Natural killer cell (primary cell): ENCODE data around the gene CCDC136. TPM values are rescaled to one million over a fixed set of nuclear protein-coding genes. Genes with fewer than 3 reads are reported as not detected.

ENCODE experiments used
- ATAC-seq, 3 donors: fragments of 150-1000 bp in 2 of 3; fragments of 200-7000 bp in 1 of 3; cut with Tn5 transposase; 1 replicate in 1 of 3; 2 replicates in 2 of 3; pipeline ENCODE4 v1.10.0; 2021; ENCODE audit warnings: mild to moderate bottlenecking in 2 of 3, moderate library complexity in 2 of 3
- DNase-seq, 2 donors: peaks; one replicate each; pipeline versions ENCODE4 v3.0.0 to v3.0.0-alpha.2; 2013 to 2021; ENCODE audit warnings: mixed read lengths in 1 of 2
- H3K27ac ChIP-seq: one replicate; pipeline ENCODE4 v1.5.1; 2013; ENCODE audit warnings: mild to moderate bottlenecking, low read length
- H3K27me3 ChIP-seq: one replicate; pipeline ENCODE4 v1.6.1; 2013; ENCODE audit warnings: low read length; ENCODE audit not compliant: control insufficient read depth, insufficient read depth
- H3K36me3 ChIP-seq: one replicate; pipeline ENCODE4 v1.6.1; 2013; ENCODE audit warnings: low read length; ENCODE audit not compliant: control insufficient read depth, insufficient read depth
- H3K4me1 ChIP-seq: one replicate; pipeline ENCODE4 v1.6.1; 2013; ENCODE audit warnings: low read length; ENCODE audit not compliant: control insufficient read depth, insufficient read depth
- H3K4me3 ChIP-seq: one replicate; pipeline ENCODE4 v1.5.1; 2013; ENCODE audit warnings: low read length
- H3K9me3 ChIP-seq: one replicate; pipeline ENCODE4 v1.6.1; 2013; ENCODE audit warnings: low read length; ENCODE audit not compliant: control insufficient read depth, insufficient read depth
- H3K27ac Mint-ChIP-seq, 2 donors: one replicate each; pipeline ENCODE4 v1.8.0; 2022; ENCODE audit warnings: mild to moderate bottlenecking in 2 of 2, mixed read lengths in 2 of 2, moderate library complexity in 1 of 2
- H3K27me3 Mint-ChIP-seq, 2 donors: one replicate each; pipeline ENCODE4 v1.8.0; 2022; ENCODE audit warnings: low read depth in 2 of 2, mixed read lengths in 2 of 2
- H3K36me3 Mint-ChIP-seq: one replicate; pipeline ENCODE4 v1.8.0; 2022; ENCODE audit warnings: mixed read lengths
- H3K4me1 Mint-ChIP-seq, 2 donors: one replicate each; pipeline ENCODE4 v1.8.0; 2022; ENCODE audit warnings: mixed read lengths in 2 of 2
- H3K4me3 Mint-ChIP-seq: one replicate; pipeline ENCODE4 v1.8.0; 2022; ENCODE audit warnings: mild to moderate bottlenecking, moderate library complexity, mixed read lengths
- H3K9me3 Mint-ChIP-seq, 2 donors: one replicate each; pipeline ENCODE4 v1.8.0; 2022; ENCODE audit warnings: mixed read lengths in 2 of 2
- WGBS: methylation state at CpG from one replicate; pipeline ENCODE4 v1.1.7; 2013; ENCODE audit warnings: missing lambda C conversion rate; ENCODE audit not compliant: insufficient coverage; 5-methylcytosine and 5-hydroxymethylcytosine counted together
- intact Hi-C: fragments of 100-400 bp; cut with micrococcal nuclease; formaldehyde crosslinking; loops from one replicate; pipeline ENCODE4 v1.14.2; 2022
- total RNA-seq, 4 donors: library from RNA; stranded (reverse); fragments of 120-200 nt in 1 of 4; gene quantifications; one replicate each; pipeline versions ENCODE4 v1.2.3 to v1.2.4, GENCODE V29; 2013 to 2022
- TF ChIP-seq, protein P1 (sequence below): fragments of 200-600 bp; IDR thresholded peaks from one replicate; pipeline ENCODE4 v1.8.0; 2022; ENCODE audit warnings: antibody characterized with exemption

The CCDC136 gene
- total RNA-seq, 3 donors from 2014 or later (not counting 1 experiment from before 2014, with no cell fraction given): 10.9 to 17.5 (median 13.2) TPM

DNA sequence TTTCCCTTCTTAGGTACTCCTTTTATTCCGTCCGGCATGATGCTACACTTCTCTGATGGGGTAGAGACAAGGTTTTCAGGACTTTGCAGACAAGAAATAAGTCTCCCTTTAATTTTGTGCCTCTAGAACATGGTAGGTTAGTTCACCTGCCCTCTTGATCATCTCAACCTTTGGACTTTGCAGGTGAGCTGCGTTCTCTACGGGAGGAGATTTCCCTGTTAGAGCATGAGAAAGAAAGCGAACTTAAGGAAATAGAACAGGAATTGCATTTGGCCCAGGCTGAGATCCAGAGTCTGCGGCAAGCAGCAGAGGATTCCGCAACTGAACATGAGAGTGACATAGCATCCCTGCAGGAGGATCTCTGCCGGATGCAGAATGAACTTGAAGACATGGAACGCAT lies 9.2 kb downstream of the CCDC136 start:
- DNase-seq (no peak), ATAC-seq (no peak)
- no peaks in the 10 kb centered on the region for H3K27me3 ChIP-seq
- H3K4me1 ChIP-seq: no peaks in the 10 kb centered on the region
- TF ChIP-seq, protein P1, sequence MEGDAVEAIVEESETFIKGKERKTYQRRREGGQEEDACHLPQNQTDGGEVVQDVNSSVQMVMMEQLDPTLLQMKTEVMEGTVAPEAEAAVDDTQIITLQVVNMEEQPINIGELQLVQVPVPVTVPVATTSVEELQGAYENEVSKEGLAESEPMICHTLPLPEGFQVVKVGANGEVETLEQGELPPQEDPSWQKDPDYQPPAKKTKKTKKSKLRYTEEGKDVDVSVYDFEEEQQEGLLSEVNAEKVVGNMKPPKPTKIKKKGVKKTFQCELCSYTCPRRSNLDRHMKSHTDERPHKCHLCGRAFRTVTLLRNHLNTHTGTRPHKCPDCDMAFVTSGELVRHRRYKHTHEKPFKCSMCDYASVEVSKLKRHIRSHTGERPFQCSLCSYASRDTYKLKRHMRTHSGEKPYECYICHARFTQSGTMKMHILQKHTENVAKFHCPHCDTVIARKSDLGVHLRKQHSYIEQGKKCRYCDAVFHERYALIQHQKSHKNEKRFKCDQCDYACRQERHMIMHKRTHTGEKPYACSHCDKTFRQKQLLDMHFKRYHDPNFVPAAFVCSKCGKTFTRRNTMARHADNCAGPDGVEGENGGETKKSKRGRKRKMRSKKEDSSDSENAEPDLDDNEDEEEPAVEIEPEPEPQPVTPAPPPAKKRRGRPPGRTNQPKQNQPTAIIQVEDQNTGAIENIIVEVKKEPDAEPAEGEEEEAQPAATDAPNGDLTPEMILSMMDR: no peak
- no peaks in the 10 kb centered on the region for H3K27me3 Mint-ChIP-seq
- H3K4me3 ChIP-seq: no peak overlapping the region
- no peaks in the 10 kb centered on the region for H3K4me1 Mint-ChIP-seq
- H3K27ac ChIP-seq: no peak overlapping the region
- WGBS: 96% methylated on average over 9 of the region's 9 CpGs
- no peak overlapping the region for H3K27ac Mint-ChIP-seq
- peaks cover 4% of the 10 kb centered on the region for H3K36me3 ChIP-seq
- no peaks in the 10 kb centered on the region for H3K9me3 ChIP-seq
- intact Hi-C loops: no loop called here
- no peaks in the 10 kb centered on the region for H3K9me3 Mint-ChIP-seq
- H3K4me3 Mint-ChIP-seq: no peak overlapping the region
- H3K36me3 Mint-ChIP-seq: no peaks in the 10 kb centered on the region

DNA sequence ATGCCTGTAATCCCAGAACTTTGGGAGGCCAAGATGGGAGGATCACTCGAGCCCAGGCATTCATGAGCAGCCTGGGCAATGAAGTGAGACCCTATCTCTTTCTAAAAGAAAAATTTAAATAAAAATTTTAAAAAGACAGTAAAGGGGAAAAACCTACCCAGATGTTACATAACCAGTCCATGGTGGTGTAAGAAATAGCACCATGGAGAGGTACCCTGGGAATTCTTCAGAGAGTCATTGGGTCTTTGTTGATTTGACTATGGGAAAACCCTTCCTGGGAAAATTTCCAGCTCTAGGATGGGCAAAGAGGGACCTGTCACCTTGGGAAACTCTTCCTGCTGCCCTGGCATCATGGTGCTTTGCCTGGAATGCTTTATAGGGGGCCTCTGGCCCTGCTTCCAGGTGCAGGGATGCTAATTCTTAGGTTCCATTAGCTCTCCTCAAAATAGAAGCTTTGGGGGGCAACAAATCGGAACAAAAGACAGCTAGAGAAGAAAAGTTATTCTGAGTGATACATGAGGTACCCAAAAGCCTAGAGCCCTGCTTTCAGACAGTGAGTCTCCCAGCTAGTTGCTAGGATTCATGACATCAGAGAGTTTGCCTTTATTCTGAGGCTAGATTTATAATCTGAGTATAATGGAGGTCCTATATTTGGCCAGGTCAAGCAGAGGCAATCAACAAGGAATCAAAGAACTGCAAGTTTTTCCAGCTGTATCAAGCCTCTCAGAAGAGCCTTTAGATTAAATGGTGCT lies 10.1 kb downstream of the CCDC136 start:
- no peaks in the 10 kb centered on the region for H3K4me1 Mint-ChIP-seq
- no peak for ATAC-seq
- H3K27me3 ChIP-seq: no peaks in the 10 kb centered on the region
- intact Hi-C loops: no loop called here
- no peaks in the 10 kb centered on the region for H3K4me1 ChIP-seq
- no peak overlapping the region for H3K4me3 ChIP-seq
- TF ChIP-seq, protein P1: no peak
- H3K36me3 Mint-ChIP-seq: no peaks in the 10 kb centered on the region
- H3K4me3 Mint-ChIP-seq: no peak overlapping the region
- no peak overlapping the region for H3K27ac Mint-ChIP-seq
- 71% methylated on average over 2 of the region's 2 CpGs for WGBS
- H3K36me3 ChIP-seq: peaks cover 4% of the 10 kb centered on the region
- no peaks in the 10 kb centered on the region for H3K9me3 Mint-ChIP-seq
- no peaks in the 10 kb centered on the region for H3K9me3 ChIP-seq
- no peaks in the 10 kb centered on the region for H3K27me3 Mint-ChIP-seq
- no peak for DNase-seq
- H3K27ac ChIP-seq: no peak overlapping the region

DNA sequence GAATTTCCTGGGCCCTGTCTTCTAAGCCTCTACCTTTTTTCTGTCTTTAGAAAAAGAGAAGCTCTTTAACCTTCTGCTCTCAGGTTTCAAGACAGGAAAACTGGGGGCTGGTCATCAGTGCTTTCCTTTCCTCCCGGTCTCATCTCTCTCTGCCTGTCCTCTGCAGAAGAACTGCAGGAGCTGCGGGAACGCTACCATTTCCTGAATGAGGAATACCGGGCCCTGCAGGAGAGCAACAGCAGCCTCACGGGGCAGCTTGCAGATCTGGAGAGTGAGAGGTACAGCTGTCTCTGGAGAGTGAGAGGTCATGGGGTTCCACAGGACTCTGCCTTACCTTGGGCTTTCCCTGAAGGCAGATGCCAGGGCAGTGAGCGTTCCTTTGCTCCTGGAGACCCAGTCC lies 12.7 kb downstream of the CCDC136 start:
- Histone ChIP-seq H3K9me3 (no peaks in the 10 kb centered on the region), H3K27me3 (no peaks in the 10 kb centered on the region), H3K36me3 (peaks cover 4% of the 10 kb centered on the region), H3K4me1 (no peaks in the 10 kb centered on the region), H3K4me3 (no peak overlapping the region), H3K27ac (no peak overlapping the region)
- Mint-ChIP-seq H3K4me1 (no peaks in the 10 kb centered on the region), H3K36me3 (no peaks in the 10 kb centered on the region), H3K27ac (no peak overlapping the region), H3K9me3 (no peaks in the 10 kb centered on the region), H3K4me3 (no peak overlapping the region), H3K27me3 (no peaks in the 10 kb centered on the region)
- intact Hi-C loops: no loop called here
- no peak for DNase-seq
- no peak for ATAC-seq
- TF ChIP-seq, protein P1: no peak
- 92% methylated on average over 6 of the region's 6 CpGs for WGBS

DNA sequence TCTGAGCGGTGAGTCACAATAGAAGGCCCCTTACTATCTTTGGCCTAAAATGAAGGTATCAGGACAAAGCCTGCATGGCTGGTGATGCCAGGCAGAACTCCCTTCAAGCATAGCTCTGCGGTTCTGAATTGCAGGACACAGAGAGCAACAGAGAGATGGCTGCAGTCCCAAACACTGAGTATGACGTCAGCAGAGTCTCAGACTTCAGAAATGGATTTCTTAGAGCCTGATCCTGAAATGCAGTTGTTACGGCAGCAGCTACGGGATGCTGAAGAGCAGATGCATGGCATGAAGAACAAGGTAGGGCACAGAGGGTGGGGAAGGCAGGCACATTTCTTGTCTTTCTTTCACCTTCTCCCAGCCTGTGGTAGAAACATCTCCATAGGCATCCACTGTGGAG lies 13.5 kb downstream of the CCDC136 start:
- H3K4me3 Mint-ChIP-seq: no peak overlapping the region
- no peak overlapping the region for H3K27ac Mint-ChIP-seq
- TF ChIP-seq, protein P1: no peak
- Histone ChIP-seq H3K36me3 (peaks cover 4% of the 10 kb centered on the region), H3K27ac (no peak overlapping the region), H3K4me1 (no peaks in the 10 kb centered on the region), H3K9me3 (no peaks in the 10 kb centered on the region), H3K4me3 (no peak overlapping the region), H3K27me3 (no peaks in the 10 kb centered on the region)
- intact Hi-C loops: no loop called here
- H3K9me3 Mint-ChIP-seq: no peaks in the 10 kb centered on the region
- DNase-seq: no peak
- no peaks in the 10 kb centered on the region for H3K36me3 Mint-ChIP-seq
- no peaks in the 10 kb centered on the region for H3K27me3 Mint-ChIP-seq
- WGBS: 93% methylated on average over 5 of the region's 5 CpGs
- H3K4me1 Mint-ChIP-seq: no peaks in the 10 kb centered on the region
- ATAC-seq: no peak
